Ishikawa (cell line): ENCODE results near the gene CAPN11.

Source experiments
- CEBPB ChIP-seq: IDR thresholded peaks from 2 replicates; pipeline ENCODE4 v1.6.1; 2012
- CREB1 ChIP-seq: IDR thresholded peaks from 2 replicates; pipeline ENCODE4 v1.6.1; 2012; ENCODE audit warnings: low read depth
- EGR1 ChIP-seq: IDR thresholded peaks from 2 replicates; pipeline ENCODE4 v1.6.1; 2012
- EP300 ChIP-seq: IDR thresholded peaks from 2 replicates; pipeline ENCODE4 v1.6.1; 2012; ENCODE audit warnings: borderline replicate concordance
- FOXM1 ChIP-seq: IDR thresholded peaks from 2 replicates; pipeline ENCODE4 v1.6.1; 2012; ENCODE audit warnings: low read depth, borderline replicate concordance
- MAX ChIP-seq: IDR thresholded peaks from 2 replicates; pipeline ENCODE4 v1.6.1; 2012
- NFIC ChIP-seq: IDR thresholded peaks from 2 replicates; pipeline ENCODE4 v1.6.1; 2012
- RAD21 ChIP-seq: IDR thresholded peaks from 2 replicates; pipeline ENCODE4 v1.6.1; 2012; ENCODE audit warnings: low read depth
- REST ChIP-seq: IDR thresholded peaks from 2 replicates; pipeline ENCODE4 v1.6.1; 2012; ENCODE audit warnings: low read depth, mild to moderate bottlenecking
- TAF1 ChIP-seq: IDR thresholded peaks from 2 replicates; pipeline ENCODE4 v1.6.1; 2012; ENCODE audit warnings: low read depth, mild to moderate bottlenecking
- TCF12 ChIP-seq: IDR thresholded peaks from 2 replicates; pipeline ENCODE4 v1.6.1; 2012; ENCODE audit warnings: low read depth
- TEAD4 ChIP-seq: IDR thresholded peaks from 2 replicates; pipeline ENCODE4 v1.6.1; 2012
- USF1 ChIP-seq: IDR thresholded peaks from 2 replicates; pipeline ENCODE4 v1.6.1; 2012
- YY1 ChIP-seq: IDR thresholded peaks from 2 replicates; pipeline ENCODE4 v1.6.1; 2012; ENCODE audit warnings: low read depth
- ZBTB7A ChIP-seq: IDR thresholded peaks from 2 replicates; pipeline ENCODE4 v1.6.1; 2012; ENCODE audit warnings: low read depth

Gene CAPN11

GRCh38 chr6:44224965-44225305 lies 66.3 kb downstream of the CAPN11 start:
- no peak for TF ChIP-seq RAD21
- TF ChIP-seq NFIC = no peak
- TF ChIP-seq USF1 = no peak

- TF ChIP-seq NFIC (no peak), TAF1 (no peak), CEBPB (no peak), REST (no peak), FOXM1 (no peak), TEAD4 (no peak), EP300 (no peak), EGR1 (no peak), YY1 (no peak), TCF12 (no peak), CREB1 (no peak), MAX (no peak), RAD21 (no peak), ZBTB7A (no peak), USF1 (no peak)
These were observed 67.1 kb downstream of the CAPN11 start for GRCh38 chr6:44225579-44226325.

GRCh38 chr6:44226368-44227147 lies 67.9 kb downstream of the CAPN11 start:
- no peak for TF ChIP-seq EP300
- no peak for TF ChIP-seq TAF1
- no peak for TF ChIP-seq RAD21
- no peak for TF ChIP-seq EGR1

GRCh38 chr6:44227148-44227793 lies 68.7 kb downstream of the CAPN11 start:
- TF ChIP-seq MAX = no peak
- TF ChIP-seq ZBTB7A = no peak
- no peak for TF ChIP-seq REST
- no peak for TF ChIP-seq FOXM1
- no peak for TF ChIP-seq YY1
- no peak for TF ChIP-seq CEBPB
- TF ChIP-seq EGR1 = no peak
- TF ChIP-seq TAF1 = no peak
- no peak for TF ChIP-seq TCF12
- no peak for TF ChIP-seq USF1
- no peak for TF ChIP-seq TEAD4
- TF ChIP-seq EP300 = no peak

GRCh38 chr6:44228031-44228430 lies 69.4 kb downstream of the CAPN11 start:
- TF ChIP-seq NFIC (no peak), FOXM1 (no peak), TCF12 (no peak), CEBPB (no peak), ZBTB7A (no peak), MAX (no peak)
